GM18861 (cell line): ENCODE results near the gene PDS5A.
"Not testable (repeated sequence)": the region's sequence is repeated elsewhere in the genome, so short reads cannot be mapped to it uniquely, and the experiment has no call there.

Experiments
- ATAC-seq: cut with Tn5 transposase; IDR thresholded peaks from one replicate; pipeline ENCODE4 v1.9.1; 2021; ENCODE audit not compliant: unreplicated experiment

Gene PDS5A

DNA sequence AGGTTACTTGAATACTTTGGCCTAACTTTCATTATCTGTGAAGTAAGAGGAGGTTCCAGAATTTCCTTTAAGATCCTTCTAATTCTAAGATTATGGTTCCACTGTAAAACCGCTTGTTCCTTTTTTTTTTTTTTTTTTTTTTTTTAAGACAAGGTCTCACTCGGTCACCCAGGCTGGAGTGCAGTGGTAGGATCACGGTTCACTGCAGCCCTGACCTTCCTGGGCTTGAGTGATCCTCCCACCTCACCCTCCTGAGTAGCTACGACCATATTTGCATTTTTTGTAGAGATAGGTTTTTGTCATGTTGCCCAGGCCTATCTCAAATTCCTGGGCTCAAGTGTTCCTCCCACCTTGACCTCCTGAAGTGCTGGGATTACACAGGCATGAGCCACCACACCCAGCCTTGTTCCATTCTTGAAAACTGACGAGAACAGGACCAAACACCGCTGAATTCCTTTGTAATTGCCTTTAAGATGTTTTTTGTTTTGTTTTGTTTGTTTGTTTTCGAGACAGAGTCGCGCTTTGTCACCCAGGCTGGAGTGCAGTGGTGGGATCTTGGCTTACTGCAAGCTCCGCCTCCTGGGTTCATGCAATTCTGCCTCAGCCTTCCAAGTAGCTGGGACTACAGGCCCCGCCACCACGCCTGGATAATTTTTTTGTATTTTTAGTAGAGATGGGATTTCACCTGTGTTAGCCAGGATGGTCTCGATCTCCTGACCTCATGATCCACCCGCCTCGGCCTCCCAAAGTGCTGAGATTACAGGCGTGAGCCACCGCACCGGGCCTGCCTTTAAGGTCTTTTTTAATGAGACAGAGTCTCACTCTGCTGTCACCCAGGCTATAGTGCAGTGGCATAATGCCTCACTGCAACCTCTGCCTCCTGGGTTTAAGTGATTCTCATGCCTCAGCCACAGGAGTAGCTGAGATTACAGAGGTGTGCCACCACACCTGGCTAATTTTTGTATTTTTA lies 6.8 kb downstream of the PDS5A start:
- peak; percentile 73 for ATAC-seq

DNA sequence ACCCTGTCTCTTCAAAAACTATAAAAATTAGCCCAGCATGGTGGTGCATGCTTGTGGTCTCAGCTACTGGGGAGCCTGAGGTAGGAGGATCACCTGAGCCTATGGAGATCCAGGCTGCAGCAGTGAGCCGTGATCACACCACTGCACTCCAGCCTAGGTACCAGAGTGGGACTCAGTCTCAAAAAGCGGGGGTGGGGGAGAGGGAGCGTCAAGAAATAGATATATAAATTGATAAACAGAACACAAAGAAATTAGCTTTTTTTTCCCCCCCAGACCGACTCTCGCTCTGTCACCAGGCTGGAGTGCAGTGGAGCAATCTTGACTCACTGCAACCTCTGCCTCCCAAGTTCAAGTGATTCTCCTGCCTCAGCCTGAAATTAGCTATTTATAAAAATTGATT lies 14.1 kb downstream of the PDS5A start:
- ATAC-seq: no peak

DNA sequence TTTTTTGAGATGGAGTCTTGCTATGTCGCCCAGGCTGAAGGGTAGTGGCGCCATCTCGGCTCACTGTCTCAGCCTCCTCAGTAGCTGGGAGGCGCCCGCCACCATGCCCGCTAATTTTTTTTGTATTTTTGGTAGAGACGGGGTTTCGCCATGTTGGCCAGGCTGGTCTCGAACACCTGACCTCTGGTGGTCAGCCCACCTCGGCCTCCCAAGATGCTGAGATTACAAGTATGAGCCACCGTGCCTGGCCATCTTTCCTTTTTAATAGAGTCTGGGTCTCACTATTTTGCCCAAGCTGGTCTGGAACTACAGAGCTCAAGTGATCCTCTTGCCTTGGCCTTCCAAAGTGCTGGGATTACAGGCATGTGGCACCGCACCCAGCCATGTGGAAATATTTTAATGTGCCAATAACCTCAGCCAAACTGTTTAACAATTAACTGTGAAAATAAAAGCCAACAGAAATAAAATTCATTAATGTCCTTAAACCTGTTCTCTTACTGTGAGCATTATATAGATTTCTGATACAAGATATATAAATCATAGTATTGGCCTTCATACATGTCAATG lies 16.3 kb downstream of the PDS5A start:
- ATAC-seq: peak; percentile 6

DNA sequence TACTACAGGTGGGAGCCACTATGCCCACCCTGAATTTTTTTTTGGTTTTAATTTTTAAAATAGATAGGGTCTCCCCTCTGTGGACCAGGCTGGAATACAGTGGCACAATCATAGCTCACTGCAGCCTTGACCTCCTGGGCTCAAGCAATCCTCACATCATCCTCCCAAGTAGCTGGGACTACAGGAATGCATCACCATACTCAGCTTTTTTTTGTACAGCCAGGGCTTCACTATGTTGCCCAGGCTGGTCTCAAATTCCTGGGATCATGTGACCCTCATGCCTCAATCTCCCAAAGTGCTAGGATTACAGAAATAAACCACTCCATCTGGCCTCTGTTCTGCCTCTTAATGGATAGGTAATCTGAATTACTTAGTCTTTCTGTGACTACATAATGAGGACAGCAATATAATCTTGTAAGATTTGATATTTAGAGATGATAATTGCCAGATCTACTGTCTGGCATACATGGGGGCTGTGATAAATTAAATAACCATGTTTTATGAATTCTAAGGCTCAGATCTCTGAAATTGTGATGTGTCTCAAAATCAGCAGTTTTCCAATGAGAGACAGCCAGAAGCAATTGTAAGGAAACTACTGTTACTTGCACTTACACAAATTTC lies 26.7 kb downstream of the PDS5A start:
- no peak for ATAC-seq

DNA sequence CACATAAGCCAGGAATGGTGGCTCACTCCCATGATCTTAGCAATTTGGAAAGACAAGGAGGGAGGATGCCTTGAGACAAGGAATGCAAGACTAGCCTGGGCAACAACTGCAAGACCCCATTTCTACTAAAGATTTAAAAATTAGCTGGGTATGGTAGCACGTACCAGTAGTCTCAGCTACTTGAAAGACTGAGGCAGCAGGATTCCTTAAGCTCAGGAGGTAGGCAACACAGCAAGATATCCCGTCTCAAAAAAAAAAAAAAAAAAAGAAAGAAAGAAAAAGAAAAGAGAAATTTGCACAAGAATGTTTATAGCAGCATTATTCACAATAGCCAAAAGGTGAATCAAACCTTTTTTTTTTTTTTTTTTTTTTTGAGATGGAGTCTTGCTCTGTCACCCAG lies 29.7 kb downstream of the PDS5A start:
- no peak for ATAC-seq

DNA sequence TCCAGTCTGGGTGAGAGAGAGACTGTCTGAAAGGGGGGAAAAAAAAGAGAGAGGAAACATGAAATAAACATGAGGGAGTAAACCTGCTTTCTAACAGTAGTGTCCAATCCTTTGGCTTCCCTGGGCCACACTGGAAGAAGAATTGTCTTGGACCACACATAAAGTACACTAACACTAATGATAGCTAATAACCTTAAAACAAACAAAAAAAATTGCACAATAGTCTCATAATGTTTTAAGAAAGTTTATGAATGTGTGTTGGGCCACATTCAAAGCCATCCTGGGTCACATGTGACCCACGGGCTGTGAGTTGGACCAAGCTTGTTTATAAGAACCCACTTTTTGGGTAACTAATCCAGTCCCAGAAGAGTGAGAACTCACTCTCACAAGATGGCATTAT lies 30.3 kb downstream of the PDS5A start:
- ATAC-seq: no peak

DNA sequence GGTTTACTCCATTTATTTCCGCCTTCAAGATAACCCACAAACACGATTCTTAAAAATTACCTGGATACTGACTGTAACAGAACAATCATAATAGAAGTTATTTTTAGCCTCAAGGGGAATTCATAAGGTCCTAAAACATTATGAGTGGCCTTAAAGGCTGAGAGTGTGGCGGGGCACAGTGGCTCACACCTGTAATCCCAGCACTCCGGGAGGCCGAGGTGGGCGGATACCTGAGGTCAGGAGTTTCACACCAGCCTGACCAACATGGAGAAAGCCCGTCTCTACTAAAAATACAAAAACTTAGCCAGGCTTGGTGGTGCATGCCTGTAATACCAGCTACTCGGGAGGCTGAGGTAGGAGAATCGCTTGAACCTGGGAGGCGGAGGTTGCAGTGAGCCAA lies 33.5 kb downstream of the PDS5A start:
- not testable (repeated sequence) for ATAC-seq

DNA sequence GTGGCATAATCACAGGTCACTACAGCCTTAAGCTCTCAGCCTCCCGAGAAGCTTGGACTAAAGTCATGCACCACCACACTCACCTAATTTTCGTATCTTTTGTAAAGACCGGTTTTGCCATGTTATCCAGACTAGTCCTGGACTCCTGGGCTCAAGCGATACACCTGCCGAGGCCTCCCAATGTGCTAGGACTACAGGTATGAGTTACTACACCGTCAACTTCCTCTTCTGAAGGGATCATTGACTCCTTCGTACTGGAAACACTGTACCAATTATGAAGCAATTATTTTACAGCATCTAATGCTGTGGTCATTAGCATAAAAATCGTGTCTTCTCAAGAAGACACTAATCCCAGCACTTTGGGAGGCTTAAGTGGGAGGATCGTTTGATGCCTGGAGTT lies 35.2 kb downstream of the PDS5A start:
- ATAC-seq: no peak

DNA sequence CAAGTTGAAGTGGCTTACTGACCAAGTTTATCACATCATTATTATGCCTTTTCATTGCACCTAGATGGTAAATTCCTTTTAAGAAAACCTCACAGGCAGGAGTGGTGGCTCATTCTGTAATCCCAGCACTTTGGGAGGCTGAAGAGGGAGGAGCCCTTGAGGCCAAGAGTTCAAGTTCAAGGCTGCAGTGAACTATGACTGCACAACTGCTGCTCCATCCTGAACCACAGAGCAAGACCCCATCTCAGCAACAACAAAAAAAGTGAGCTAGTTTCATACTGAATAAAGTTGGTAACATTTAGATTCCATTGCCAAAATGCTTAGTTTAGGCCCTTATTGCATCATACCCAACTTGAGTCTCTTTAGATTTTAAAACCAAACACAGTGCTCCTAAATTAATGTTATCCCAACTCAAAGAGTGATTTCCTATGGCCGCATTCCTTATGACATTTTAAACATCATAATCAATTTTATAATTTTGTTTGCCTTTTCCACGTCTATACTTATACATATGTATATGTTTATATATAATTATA lies 36.0 kb downstream of the PDS5A start:
- no peak for ATAC-seq

DNA sequence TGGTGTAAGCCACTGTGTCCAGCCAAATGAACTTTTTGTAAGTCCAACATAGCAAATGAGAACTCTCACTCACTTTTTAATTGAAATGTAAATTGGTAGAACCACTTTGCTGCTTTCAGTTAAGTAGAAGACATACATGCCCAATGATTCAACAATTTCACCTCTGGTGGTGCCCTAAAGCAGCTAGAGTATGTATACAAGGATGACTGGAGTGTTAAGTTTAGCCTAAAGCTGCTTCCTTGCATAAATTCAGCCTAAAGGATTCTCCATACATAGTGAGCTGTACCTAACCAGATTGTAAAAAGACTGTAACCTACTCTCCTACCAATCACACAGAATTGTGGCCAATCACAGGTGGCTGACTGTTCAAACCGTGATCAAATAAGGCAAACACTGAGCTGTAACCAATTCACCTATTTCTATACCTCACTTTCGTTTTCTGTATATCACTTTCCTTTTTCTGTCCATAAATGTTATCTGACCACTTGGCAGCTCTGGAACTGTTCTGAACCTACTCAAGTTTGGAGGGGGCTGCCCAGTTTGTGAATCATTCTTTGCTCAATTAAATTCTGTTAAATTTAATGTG lies 39.9 kb downstream of the PDS5A start:
- no peak for ATAC-seq

DNA sequence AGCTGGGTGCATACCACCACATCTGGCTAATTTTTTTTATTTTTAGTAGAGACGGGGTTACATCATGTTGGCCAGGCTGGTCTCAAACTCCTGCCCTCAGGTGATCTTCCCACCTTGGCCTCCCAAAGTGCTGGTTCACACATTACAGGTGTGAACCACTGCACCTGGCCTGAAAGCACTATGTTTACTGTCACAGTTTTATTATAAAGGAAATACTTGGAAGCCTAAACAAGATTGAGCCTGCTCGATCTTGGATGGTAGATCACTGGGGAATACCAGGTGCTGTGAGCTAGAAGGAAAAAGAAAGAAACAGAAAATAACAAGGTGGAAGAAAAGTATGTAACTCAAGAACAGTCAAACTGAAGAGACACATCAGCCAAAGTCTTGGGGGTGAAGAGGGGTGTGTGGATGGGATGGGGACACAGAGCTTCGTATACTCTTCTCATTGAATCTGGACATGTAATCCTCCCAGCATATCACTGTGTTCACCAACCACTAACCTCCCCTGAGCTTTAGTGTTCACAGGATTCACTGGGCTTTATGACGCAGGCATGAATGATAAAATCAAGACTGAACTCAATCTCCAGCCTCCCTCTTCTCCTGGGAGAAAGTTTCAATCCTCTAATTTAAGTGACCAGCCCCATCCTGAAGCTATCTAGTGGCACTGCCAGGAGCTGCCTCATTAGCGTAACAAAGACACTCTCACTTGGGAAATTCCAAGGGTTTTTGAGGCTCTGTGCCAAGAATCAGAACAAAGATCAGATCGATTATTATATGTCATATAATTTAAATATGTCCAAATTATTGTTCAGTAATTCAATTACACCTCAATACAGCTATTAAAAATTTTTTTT lies 40.9 kb downstream of the PDS5A start:
- ATAC-seq: no peak

DNA sequence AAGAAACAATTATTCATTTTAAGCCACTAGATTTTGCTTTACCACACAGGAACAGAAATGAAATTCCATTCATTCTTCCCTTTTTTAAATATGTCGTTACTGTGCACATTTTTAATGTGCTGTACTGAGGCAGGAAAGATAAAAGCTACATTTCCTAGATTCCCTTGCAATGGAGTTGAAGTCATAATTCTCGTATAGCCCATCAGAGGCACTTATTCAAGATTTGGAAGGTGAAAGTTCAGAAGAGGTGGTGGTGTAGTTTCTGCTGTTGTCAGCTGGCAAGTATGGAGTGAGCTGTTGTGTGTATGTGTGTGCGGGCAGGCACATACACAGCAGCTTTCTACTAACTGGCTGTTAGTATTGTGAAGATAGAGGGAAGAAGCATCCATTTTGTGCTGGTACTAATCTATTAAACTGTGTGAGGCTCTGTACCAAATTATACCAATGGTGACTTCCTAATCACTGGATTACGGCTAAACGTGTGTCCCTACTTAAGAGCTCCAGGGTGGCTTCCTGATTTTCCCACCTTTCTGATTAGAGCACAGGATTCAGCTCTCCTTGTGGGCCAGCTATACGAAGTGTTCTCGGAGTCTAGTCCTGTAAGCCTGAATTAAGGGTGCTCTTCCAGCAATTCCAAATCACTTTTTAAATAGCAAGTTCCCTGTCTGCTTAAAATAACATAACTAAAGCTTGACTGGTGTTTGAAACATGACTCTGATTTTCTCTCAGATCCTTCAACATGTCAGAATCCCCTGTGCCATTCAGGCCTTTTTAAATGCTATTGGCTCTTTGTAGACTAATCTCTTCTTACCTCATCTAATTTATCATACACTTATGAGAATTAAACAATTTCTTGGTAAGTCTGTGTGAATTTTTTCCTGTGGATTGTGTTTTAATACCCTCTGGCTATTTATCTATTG lies 43.8 kb downstream of the PDS5A start:
- ATAC-seq: no peak

DNA sequence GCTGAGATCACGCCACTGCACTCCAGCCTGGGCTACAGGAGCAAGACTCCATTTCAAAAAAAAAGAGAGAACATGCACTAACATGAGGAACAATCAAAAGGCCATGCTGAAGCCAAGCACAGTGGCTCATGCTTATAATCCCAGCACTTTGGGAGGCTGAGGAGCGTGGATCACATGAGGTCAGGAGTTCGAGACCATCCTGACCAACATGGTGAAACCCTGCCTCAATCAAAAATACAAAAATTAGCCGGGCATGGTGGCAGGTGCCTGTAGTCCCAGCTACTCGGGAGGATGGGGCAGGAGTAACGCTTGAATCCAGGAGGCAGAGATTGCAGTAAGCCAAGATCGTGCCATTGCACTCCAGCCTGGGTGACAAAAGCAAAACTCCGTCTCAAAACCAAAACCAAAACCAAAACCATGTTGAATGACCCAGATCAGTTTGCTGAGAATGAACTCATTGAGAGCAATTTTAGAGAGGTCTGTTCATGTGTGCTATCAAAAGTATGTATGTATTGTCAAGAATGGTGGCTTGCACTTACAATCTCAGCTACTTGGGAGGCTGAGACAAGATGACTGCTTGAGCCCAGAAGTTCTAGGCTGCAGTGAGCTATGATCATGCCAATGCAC lies 44.8 kb downstream of the PDS5A start:
- ATAC-seq: no peak

DNA sequence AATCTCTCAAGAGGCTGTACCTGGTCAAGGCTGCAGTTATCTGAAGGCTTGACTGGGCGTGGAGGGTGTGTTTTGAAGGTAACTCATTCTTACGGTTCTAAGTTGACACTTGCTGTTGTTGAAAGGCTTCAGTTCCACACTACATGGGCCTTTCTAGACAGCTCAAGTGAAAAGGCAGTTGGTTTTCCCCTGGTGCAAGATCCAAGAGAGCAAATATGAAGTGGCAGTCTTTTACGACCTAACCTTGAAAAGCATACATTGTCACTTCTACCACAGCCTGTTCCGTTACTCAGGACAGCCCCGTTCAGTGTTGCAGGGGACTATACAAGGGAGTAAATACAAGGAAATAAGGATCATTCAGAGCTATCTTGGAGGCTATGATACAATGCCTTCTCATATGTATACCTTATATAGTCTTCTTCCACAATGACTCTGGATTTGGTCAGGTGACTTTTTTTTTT lies 46.2 kb downstream of the PDS5A start:
- no peak for ATAC-seq

DNA sequence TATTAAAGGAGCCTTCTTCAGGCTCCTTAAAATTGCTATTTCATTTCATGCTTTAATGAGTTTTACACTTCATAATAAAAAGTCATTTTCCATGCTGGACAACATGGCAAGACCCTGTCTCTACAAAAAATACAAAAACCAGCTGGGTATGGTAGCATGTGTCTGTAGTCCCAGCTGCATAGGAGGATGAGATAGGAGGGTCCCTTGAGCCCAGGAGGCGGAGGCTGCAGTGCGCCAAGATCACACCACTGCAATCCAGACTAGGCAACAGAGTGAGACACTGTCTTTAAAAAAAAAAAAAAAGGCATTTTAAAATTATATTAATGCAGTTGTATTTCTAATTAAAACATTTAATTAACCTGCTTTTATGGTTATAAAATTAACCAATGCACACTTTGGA lies 49.2 kb downstream of the PDS5A start:
- no peak for ATAC-seq

DNA sequence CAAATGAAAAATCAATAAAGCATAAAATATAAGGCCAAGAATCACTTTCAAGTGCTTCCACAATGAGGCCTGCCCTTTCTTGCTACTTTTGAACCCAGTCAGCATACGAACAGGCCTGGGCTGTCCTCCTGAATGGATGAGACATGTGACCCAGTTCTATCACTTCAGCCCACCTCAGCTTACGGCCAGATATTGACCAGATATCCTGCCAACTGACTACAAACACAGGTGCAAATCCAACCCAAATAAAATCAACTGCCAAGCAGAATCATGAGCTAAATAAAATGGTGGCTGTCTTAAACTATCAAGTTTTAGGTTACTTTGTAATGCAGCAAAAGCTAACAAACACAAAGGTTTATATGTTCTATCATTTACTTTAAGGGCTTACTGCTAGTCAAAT lies 53.7 kb downstream of the PDS5A start:
- no peak for ATAC-seq

DNA sequence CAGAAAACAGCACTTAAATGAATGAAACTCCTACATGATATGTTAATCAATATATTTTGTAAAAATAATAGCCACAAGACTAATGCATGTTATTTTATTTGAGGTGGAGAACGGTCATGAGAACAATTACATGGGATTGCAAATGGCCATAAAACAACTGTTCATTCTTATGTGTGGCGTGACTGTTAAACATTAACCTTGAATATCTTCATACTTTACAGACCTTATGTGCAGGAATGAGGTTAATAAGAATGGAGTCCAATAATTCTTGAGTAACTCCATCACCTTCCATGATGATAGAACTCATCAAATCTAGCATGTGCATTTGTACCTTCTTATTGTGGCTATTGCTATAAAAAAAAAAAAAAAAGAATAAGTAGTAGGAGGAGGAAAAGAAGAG lies 55.3 kb downstream of the PDS5A start:
- no peak for ATAC-seq

DNA sequence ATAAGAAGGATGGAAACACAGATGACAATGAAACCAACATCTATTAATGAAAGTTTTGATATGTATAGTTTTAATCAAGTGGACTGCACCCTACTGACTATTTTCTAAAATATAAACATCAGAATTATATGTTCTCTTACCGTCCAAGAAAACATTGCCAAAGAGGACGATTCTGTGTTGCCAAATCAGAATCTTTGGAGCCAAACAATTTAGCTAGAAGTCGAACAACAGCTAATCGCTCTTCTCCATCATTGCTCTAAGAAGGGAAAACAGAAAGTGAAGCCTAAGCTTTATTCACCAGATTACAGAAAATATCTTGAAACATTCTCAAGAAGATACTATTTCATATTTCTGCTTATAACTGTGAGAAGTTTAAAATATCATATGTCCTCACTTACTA lies 64.2 kb downstream of the PDS5A start:
- no peak for ATAC-seq

DNA sequence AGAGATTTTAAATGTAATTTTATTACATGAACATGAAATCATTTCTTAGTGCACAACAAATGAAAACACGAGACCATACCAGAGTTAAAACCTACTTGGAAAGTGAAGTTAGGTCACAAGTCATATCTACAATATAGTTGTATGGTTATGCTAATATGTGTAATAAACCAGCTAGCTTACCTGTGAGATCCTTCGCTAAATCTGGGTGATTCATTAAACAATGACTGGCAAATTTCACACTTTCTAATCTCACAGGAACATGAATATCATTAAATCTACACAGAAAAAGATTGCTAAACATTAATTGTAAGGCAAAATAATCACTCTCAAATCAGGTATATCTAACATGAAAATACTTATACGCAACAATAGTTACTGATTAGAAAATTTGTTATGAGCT lies 67.6 kb downstream of the PDS5A start:
- ATAC-seq: no peak
